NCI-H2171 (cell line): Measurements from ENCODE around the gene SOAT2.

Source experiments
- DNase-seq: peaks from one replicate; lab custom pipeline; 2025; lab: John Stamatoyannopoulos, UW

Gene SOAT2

GRCh38 chr12:53064613-53065436 lies 38.5 kb upstream of the SOAT2 start:
- no peak for DNase-seq

GRCh38 chr12:53065470-53065869 lies 37.8 kb upstream of the SOAT2 start:
- no peak for DNase-seq

GRCh38 chr12:53065975-53066931 lies 37.0 kb upstream of the SOAT2 start:
- peak; percentile 72 for DNase-seq

- no peak for DNase-seq
Measured at GRCh38 chr12:53067074-53067992, 36.0 kb upstream of the SOAT2 start.

- DNase-seq = no peak
Measured at GRCh38 chr12:53067993-53068770, 35.1 kb upstream of the SOAT2 start.

- no peak for DNase-seq
Measured at GRCh38 chr12:53068811-53069585, 34.3 kb upstream of the SOAT2 start.

GRCh38 chr12:53069621-53070410 lies 33.5 kb upstream of the SOAT2 start:
- no peak for DNase-seq

GRCh38 chr12:53070877-53071492 lies 32.3 kb upstream of the SOAT2 start:
- no peak for DNase-seq

- DNase-seq = no peak
Measured at GRCh38 chr12:53071591-53072551, 31.4 kb upstream of the SOAT2 start.

GRCh38 chr12:53073881-53074280 lies 29.4 kb upstream of the SOAT2 start:
- DNase-seq = no peak

GRCh38 chr12:53074283-53074998 lies 28.8 kb upstream of the SOAT2 start:
- DNase-seq = no peak

GRCh38 chr12:53074999-53075370 lies 28.3 kb upstream of the SOAT2 start:
- DNase-seq = no peak

- no peak for DNase-seq
Measured at GRCh38 chr12:53076461-53076860, 26.8 kb upstream of the SOAT2 start.

GRCh38 chr12:53077030-53077429 lies 26.3 kb upstream of the SOAT2 start:
- no peak for DNase-seq

GRCh38 chr12:53078425-53079225 lies 24.7 kb upstream of the SOAT2 start:
- DNase-seq = peak; percentile 38
